Fibroblast of lung (primary cell): ENCODE measurements around the gene PRSS22. TPM values are rescaled to one million over a fixed set of nuclear protein-coding genes. Genes with fewer than 3 reads are reported as not detected.

Source experiments
- DNase-seq, 2 donors: peaks; one replicate each; pipeline versions ENCODE4 v3.0.0 to v3.0.0-alpha.2; 2010; ENCODE audit warnings: low read depth in 2 of 2
- H2AFZ ChIP-seq: 2 replicates; pipeline ENCODE4 v1.5.1; 2012; ENCODE audit warnings: low read length, control low read depth, inconsistent platforms
- H3K27ac ChIP-seq: 2 replicates; pipeline ENCODE4 v1.5.1; 2011; ENCODE audit warnings: low read length, control low read depth; ENCODE audit not compliant: insufficient read depth
- H3K27me3 ChIP-seq: 2 replicates; pipeline ENCODE4 v1.5.1; 2011; ENCODE audit warnings: mild to moderate bottlenecking, low read length; ENCODE audit not compliant: control insufficient read depth, insufficient read depth
- H3K36me3 ChIP-seq: 2 replicates; pipeline ENCODE4 v1.5.1; 2011; ENCODE audit warnings: low read length; ENCODE audit not compliant: control insufficient read depth, insufficient read depth
- H3K4me1 ChIP-seq: 2 replicates; pipeline ENCODE4 v1.5.1; 2011; ENCODE audit warnings: low read length; ENCODE audit not compliant: control insufficient read depth, insufficient read depth; ENCODE audit errors: extremely low read depth
- H3K4me2 ChIP-seq: 2 replicates; pipeline ENCODE4 v1.5.1; 2011; ENCODE audit warnings: low read length, control low read depth; ENCODE audit not compliant: insufficient read depth; ENCODE audit errors: extremely low read depth
- H3K4me3 ChIP-seq, 4 experiments: fragments of 200-600 bp in 1 of 4; sonication (generic) in 1 of 4; replicated peaks in 1 of 4; 2 replicates each; pipeline ENCODE4 v1.5.1; 2011 to 2016; ENCODE audit warnings: low read length in 4 of 4, low read depth in 3 of 4, mild to moderate bottlenecking in 3 of 4, control low read depth in 2 of 4, inconsistent platforms in 1 of 4, mixed read lengths in 1 of 4; ENCODE audit not compliant: insufficient read depth in 1 of 4; ENCODE audit errors: control extremely low read depth in 1 of 4
- H3K79me2 ChIP-seq: 2 replicates; pipeline ENCODE4 v1.5.1; 2012; ENCODE audit warnings: mild to moderate bottlenecking, low read length, inconsistent platforms; ENCODE audit not compliant: control insufficient read depth, insufficient read depth
- H3K9ac ChIP-seq: 2 replicates; pipeline ENCODE4 v1.5.1; 2011; ENCODE audit warnings: mild to moderate bottlenecking, low read length, control low read depth; ENCODE audit not compliant: insufficient read depth
- H3K9me3 ChIP-seq: 2 replicates; pipeline ENCODE4 v1.5.1; 2012; ENCODE audit warnings: low read depth, low read length; ENCODE audit not compliant: control insufficient read depth, insufficient read depth
- H4K20me1 ChIP-seq: 2 replicates; pipeline ENCODE4 v1.5.1; 2011; ENCODE audit warnings: low read length; ENCODE audit not compliant: control insufficient read depth, insufficient read depth; ENCODE audit errors: extremely low read depth
- EZH2 ChIP-seq: IDR thresholded peaks from 2 replicates; pipeline ENCODE4 v1.5.1; 2012; ENCODE audit warnings: low read length, control low read depth, mild to moderate bottlenecking; ENCODE audit errors: missing control alignments
- polyA plus RNA-seq, 2 donors: library from polyadenylated mRNA; depleted of rRNA in 1 of 2; stranded (reverse) in 1 of 2; unstranded in 1 of 2; fragments of >200 nt; gene quantifications; 2 replicates each; pipeline ENCODE4 v1.2.1, GENCODE V29; 2011 to 2012; ENCODE audit warnings: missing spikeins in 1 of 2
- total RNA-seq: library from RNA; depleted of rRNA; stranded (reverse); fragments of >200 nt; gene quantifications from 2 replicates; pipeline ENCODE4 v1.2.1, GENCODE V29; 2014
- TF ChIP-seq, protein P1 (sequence below), 2 donors: IDR thresholded peaks in 1 of 2; conservative IDR thresholded peaks in 1 of 2; 1 replicate in 1 of 2; 2 replicates in 1 of 2; pipeline ENCODE4 v1.5.1; 2011 to 2012; ENCODE audit warnings: low read length in 2 of 2, control low read depth in 1 of 2, inconsistent platforms in 1 of 2, low read depth in 1 of 2, mild to moderate bottlenecking in 1 of 2

Gene PRSS22
- total and polyA plus RNA-seq, 2 donors (not counting 1 experiment from before 2014, with no cell fraction given) = 0.17 TPM; not detected in 1

DNA sequence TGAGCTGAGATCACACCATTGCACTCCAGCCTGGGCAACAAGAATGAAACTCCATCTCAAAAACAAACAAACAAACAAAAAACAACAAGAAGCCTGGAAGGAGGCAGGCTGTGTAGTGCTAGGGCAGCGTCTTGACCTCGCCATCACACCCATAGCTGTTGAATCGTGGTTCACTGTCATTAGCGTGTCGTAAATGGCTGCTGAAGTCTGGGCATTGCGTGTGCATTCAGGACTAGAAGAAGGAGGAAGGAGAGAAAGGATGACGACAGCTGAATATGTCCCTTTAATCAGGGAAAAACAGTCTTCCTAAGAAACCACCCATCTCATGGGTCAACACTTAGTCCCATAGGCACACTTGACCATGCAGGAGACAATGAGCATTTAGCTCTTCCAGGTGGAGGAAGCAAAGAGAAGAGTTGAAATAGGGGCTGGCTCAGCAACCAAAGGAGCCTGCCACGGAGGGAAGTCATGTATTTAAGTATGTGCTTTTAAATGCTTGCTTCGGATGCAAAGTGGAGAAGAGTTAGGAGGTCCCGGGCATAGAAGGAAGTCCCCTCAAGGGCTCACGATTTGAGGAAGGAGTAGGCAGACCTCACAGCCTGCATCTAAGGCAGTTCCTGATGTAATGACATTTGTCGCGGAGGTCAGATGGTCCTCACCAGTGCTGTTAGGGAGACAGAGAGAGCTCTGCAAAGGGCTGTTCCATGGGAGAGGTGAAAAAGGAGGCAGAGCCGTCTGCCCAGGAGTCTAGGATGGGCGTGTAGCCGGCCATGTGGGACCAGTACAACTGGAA lies 8.8 kb downstream of the PRSS22 start:
- DNase-seq = no peak
- H4K20me1 ChIP-seq = no peaks in the 10 kb centered on the region
- H3K4me1 ChIP-seq = peaks cover 2% of the 10 kb centered on the region
- no peak overlapping the region for H3K4me3 ChIP-seq
- no peak overlapping the region for H3K4me2 ChIP-seq
- H2AFZ ChIP-seq = no peak overlapping the region
- H3K27ac ChIP-seq = no peak overlapping the region
- no peaks in the 10 kb centered on the region for H3K79me2 ChIP-seq
- no peaks in the 10 kb centered on the region for H3K9me3 ChIP-seq
- H3K9ac ChIP-seq = no peak overlapping the region
- no peaks in the 10 kb centered on the region for H3K36me3 ChIP-seq
- H3K27me3 ChIP-seq = peaks cover 5% of the 10 kb centered on the region
- TF ChIP-seq EZH2 = no peak
- TF ChIP-seq, protein P1, sequence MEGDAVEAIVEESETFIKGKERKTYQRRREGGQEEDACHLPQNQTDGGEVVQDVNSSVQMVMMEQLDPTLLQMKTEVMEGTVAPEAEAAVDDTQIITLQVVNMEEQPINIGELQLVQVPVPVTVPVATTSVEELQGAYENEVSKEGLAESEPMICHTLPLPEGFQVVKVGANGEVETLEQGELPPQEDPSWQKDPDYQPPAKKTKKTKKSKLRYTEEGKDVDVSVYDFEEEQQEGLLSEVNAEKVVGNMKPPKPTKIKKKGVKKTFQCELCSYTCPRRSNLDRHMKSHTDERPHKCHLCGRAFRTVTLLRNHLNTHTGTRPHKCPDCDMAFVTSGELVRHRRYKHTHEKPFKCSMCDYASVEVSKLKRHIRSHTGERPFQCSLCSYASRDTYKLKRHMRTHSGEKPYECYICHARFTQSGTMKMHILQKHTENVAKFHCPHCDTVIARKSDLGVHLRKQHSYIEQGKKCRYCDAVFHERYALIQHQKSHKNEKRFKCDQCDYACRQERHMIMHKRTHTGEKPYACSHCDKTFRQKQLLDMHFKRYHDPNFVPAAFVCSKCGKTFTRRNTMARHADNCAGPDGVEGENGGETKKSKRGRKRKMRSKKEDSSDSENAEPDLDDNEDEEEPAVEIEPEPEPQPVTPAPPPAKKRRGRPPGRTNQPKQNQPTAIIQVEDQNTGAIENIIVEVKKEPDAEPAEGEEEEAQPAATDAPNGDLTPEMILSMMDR (conservative IDR thresholded peaks at IDR 0.05 in 1 of 2, IDR thresholded peaks at IDR 0.05 in 1 of 2; ENCODE audit: low read depth in 1 of 2, low read length in 2 of 2) = no peak

DNA sequence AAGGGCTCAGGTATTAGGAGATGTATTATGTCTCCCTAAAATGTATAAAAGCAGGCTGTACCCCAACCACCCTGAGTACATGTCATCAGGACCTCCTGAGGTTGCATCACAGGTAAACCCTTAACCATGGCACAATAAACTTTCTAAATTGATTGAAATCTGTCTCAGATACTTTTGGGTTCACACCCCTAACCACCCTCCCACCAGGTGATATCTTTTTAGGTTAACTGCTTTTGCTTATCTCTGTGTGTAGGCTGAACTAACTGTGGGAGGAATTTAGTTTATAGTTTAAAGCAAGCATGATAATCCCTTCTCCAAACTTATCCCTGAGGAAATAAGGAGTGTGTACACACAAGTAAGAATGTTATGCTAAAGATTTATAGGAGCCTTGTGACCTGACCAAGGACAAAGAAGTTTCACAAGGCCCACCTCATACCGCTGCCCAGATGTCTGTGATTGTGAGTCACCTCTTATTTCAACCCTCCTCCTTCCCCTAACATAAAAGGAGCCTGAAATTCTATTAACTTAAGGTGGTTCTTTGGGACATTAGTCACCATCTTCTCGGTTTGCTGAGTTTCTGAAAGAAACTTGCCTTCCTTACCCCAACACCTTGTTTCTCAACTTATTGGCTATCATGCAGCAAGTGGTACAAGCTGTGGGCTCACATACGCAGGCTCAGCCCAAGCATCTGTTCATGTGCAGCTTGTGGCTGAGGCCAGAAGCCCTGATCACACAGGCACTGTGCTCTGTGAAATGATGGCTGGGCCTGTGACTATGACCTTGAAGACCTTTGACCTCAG lies 11.3 kb downstream of the PRSS22 start:
- Histone ChIP-seq H3K4me1 (peaks cover 2% of the 10 kb centered on the region), H2AFZ (no peak overlapping the region), H3K79me2 (no peaks in the 10 kb centered on the region), H3K27me3 (peaks cover 5% of the 10 kb centered on the region), H3K4me3 (no peak overlapping the region), H4K20me1 (no peaks in the 10 kb centered on the region), H3K9ac (no peak overlapping the region), H3K9me3 (no peaks in the 10 kb centered on the region), H3K4me2 (no peak overlapping the region), H3K36me3 (no peaks in the 10 kb centered on the region), H3K27ac (no peak overlapping the region)
- no peak for TF ChIP-seq EZH2
- TF ChIP-seq, protein P1 (conservative IDR thresholded peaks at IDR 0.05 in 1 of 2, IDR thresholded peaks at IDR 0.05 in 1 of 2; ENCODE audit: low read depth in 1 of 2, low read length in 2 of 2) = no peak
- DNase-seq = peak; percentile 10 to 85

DNA sequence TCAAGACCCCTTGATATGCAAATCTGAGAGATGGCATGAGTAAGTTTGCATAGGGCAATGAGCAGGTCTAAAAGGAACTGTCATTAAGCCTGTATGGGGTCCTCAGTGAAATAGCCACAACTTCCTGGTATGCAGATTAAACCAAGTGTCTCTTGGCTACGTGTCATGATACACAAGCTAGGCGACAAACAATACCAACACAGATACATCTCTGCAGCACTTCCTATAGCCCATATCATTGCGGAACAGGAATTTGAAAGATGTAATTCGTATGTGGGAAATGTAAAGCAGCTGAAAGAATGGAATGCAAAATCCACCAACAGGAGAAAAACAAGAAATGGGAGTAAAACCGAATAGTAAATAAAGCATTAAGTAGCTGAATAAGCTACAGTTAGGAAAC lies 12.9 kb downstream of the PRSS22 start:
- TF ChIP-seq EZH2 = no peak
- Histone ChIP-seq H3K9me3 (no peaks in the 10 kb centered on the region), H4K20me1 (no peaks in the 10 kb centered on the region), H3K9ac (no peak overlapping the region), H3K79me2 (no peaks in the 10 kb centered on the region), H3K27me3 (peaks cover 5% of the 10 kb centered on the region), H3K4me2 (no peak overlapping the region), H3K36me3 (no peaks in the 10 kb centered on the region), H3K27ac (no peak overlapping the region), H2AFZ (no peak overlapping the region), H3K4me1 (peaks cover 2% of the 10 kb centered on the region), H3K4me3 (no peak overlapping the region)
- no peak for DNase-seq
